ENCODE measurements around the gene BLOC1S1. TPM values are rescaled to one million over a fixed set of nuclear protein-coding genes. Genes with fewer than 3 reads are reported as not detected.

The BLOC1S1 gene
- total RNA-seq, 4 donors from 2014 or later: 72.6 to 332 (median 248) TPM

- TF ChIP-seq POLR2A (IDR thresholded peaks at IDR 0.05) (no peak), CTCF (IDR thresholded peaks at IDR 0.05) (no peak)
- Histone ChIP-seq H3K4me3 (no peak overlapping the region), H3K27ac (peak overlapping the region in 1 of 4 donors; percentile 52), H3K36me3 (no peaks in the 10 kb centered on the region), H3K9me3 (no peaks in the 10 kb centered on the region), H3K4me1 (peaks cover 0 to 35% (median 8%) of the 10 kb centered on the region in 4 donors), H3K27me3 (no peaks in the 10 kb centered on the region)
- DNase-seq: no peak
Measured at GRCh38 chr12:55713721-55714120, 2.1 kb upstream of the BLOC1S1 start.

GRCh38 chr12:55715169-55715764 lies 579 bp upstream of the BLOC1S1 start:
- no peak for DNase-seq
- peak overlapping the region; percentile 90 to 99 (median 95) for H3K27ac ChIP-seq
- no peaks in the 10 kb centered on the region for H3K36me3 ChIP-seq
- H3K4me3 ChIP-seq: peak overlapping the region; percentile 68 to 87 (median 72)
- H3K9me3 ChIP-seq: no peaks in the 10 kb centered on the region
- TF ChIP-seq CTCF (IDR thresholded peaks at IDR 0.05) (no peak), POLR2A (IDR thresholded peaks at IDR 0.05) (no peak)
- H3K27me3 ChIP-seq: no peaks in the 10 kb centered on the region
- H3K4me1 ChIP-seq: peaks cover 7 to 46% (median 11%) of the 10 kb centered on the region in 4 donors

- H3K27me3 ChIP-seq: no peaks in the 10 kb centered on the region
- peaks cover 7 to 57% (median 13%) of the 10 kb centered on the region in 4 donors for H3K4me1 ChIP-seq
- no peaks in the 10 kb centered on the region for H3K9me3 ChIP-seq
- H3K36me3 ChIP-seq: no peaks in the 10 kb centered on the region
- H3K4me3 ChIP-seq: peak overlapping the region; percentile 68 to 87 (median 72)
- peak overlapping the region; percentile 90 to 99 (median 95) for H3K27ac ChIP-seq
- no peak for TF ChIP-seq POLR2A (IDR thresholded peaks at IDR 0.05)
- peak in 1 of 6 experiments; percentile 25 for TF ChIP-seq CTCF (IDR thresholded peaks at IDR 0.05)
- no peak for DNase-seq
Measured at GRCh38 chr12:55716582-55716957, 724 bp downstream of the BLOC1S1 start.

GRCh38 chr12:55717011-55718007 lies 1.5 kb downstream of the BLOC1S1 start:
- peaks cover 7 to 64% (median 13%) of the 10 kb centered on the region in 4 donors for H3K4me1 ChIP-seq
- no peaks in the 10 kb centered on the region for H3K36me3 ChIP-seq
- H3K9me3 ChIP-seq: no peaks in the 10 kb centered on the region
- H3K4me3 ChIP-seq: peak overlapping the region; percentile 68 to 87 (median 72)
- DNase-seq: peak in 1 of 3 donors; percentile 50
- peak overlapping the region; percentile 90 to 99 (median 95) for H3K27ac ChIP-seq
- TF ChIP-seq POLR2A (IDR thresholded peaks at IDR 0.05) (no peak), CTCF (IDR thresholded peaks at IDR 0.05) (no peak)
- no peaks in the 10 kb centered on the region for H3K27me3 ChIP-seq

- Histone ChIP-seq H3K4me1 (peaks cover 7 to 66% (median 13%) of the 10 kb centered on the region in 4 donors), H3K27me3 (no peaks in the 10 kb centered on the region), H3K36me3 (peaks cover 0 to under 1% (median 0%) of the 10 kb centered on the region in 3 donors), H3K27ac (peak overlapping the region in 2 of 4 donors; percentile 94 to 96), H3K4me3 (peak overlapping the region in 1 of 4 donors; percentile 10), H3K9me3 (no peaks in the 10 kb centered on the region)
- TF ChIP-seq CTCF (IDR thresholded peaks at IDR 0.05): no peak
- DNase-seq: no peak
Measured at GRCh38 chr12:55718015-55718414, 2.2 kb downstream of the BLOC1S1 start.
